ENCODE measurements around the gene IQCK.

- TF ChIP-seq CTCF (IDR thresholded peaks at IDR 0.05) (no peak), POLR2A (IDR thresholded peaks at IDR 0.05) (no peak), POLR2AphosphoS5 (IDR thresholded peaks at IDR 0.05) (no peak)
Observed at GRCh38 chr16:19830902-19831560, 113.0 kb downstream of the IQCK start.

All from breast epithelium (tissue), 3 donors.